ENCODE results near the gene UBR2. TPM values are rescaled to one million over a fixed set of nuclear protein-coding genes. Genes with fewer than 3 reads are reported as not detected.
A peak's percentile ranks its signal among the peaks of the same experiment; 100 is the strongest.
"Not testable (repeated sequence)": the region's sequence is repeated elsewhere in the genome, so short reads cannot be mapped to it uniquely, and the experiment has no call there.

UBR2 gene
- total RNA-seq, 1 experiment from 2014 or later: 28.4 TPM

GRCh38 chr6:42664718-42665117 is 100.9 kb downstream of the UBR2 start:
- no peak overlapping the region for H2AFZ ChIP-seq (ENCODE audit: low read length)
- H3K4me3 ChIP-seq (ENCODE audit: low read length): no peak overlapping the region
- no peaks in the 10 kb centered on the region for H3K9me2 ChIP-seq (replicated peaks; ENCODE audit: insufficient read depth, low read length)
- H3K27me3 ChIP-seq (ENCODE audit: low read length): no peaks in the 10 kb centered on the region
- H3K79me2 ChIP-seq (ENCODE audit: low read length): no peaks in the 10 kb centered on the region
- H3K4me1 ChIP-seq (ENCODE audit: low read length): peaks cover 5% of the 10 kb centered on the region
- H3K9ac ChIP-seq (ENCODE audit: low read length): no peak overlapping the region
- DNase-seq: no peak
- H3K36me3 ChIP-seq (ENCODE audit: insufficient read depth, low read length): peaks cover 61% of the 10 kb centered on the region; the same call in 1 of the 2 replicates
- no peak overlapping the region for H3K4me2 ChIP-seq (ENCODE audit: low read depth, low read length, poor library complexity, severe bottlenecking)
- no peaks in the 10 kb centered on the region for H3K9me3 ChIP-seq (ENCODE audit: low read length)
- no peaks in the 10 kb centered on the region for H4K20me1 ChIP-seq (ENCODE audit: insufficient read depth, low read depth, low read length)
- H3K27ac ChIP-seq (ENCODE audit: low read length): no peak overlapping the region

- not testable (repeated sequence) for H3K9me3 ChIP-seq (ENCODE audit: low read length); H3K27me3 ChIP-seq (ENCODE audit: low read length); DNase-seq; H3K9me2 ChIP-seq (replicated peaks; ENCODE audit: insufficient read depth, low read length); H3K4me2 ChIP-seq (ENCODE audit: low read depth, low read length, poor library complexity, severe bottlenecking); H3K27ac ChIP-seq (ENCODE audit: low read length); H3K9ac ChIP-seq (ENCODE audit: low read length); H3K79me2 ChIP-seq (ENCODE audit: low read length); H2AFZ ChIP-seq (ENCODE audit: low read length); H4K20me1 ChIP-seq (ENCODE audit: insufficient read depth, low read depth, low read length); H3K4me1 ChIP-seq (ENCODE audit: low read length); H3K4me3 ChIP-seq (ENCODE audit: low read length)
- H3K36me3 ChIP-seq (ENCODE audit: insufficient read depth, low read length): peaks cover 60% of the 10 kb centered on the region
Observed at GRCh38 chr6:42674368-42674767, 110.5 kb downstream of the UBR2 start.

DNA sequence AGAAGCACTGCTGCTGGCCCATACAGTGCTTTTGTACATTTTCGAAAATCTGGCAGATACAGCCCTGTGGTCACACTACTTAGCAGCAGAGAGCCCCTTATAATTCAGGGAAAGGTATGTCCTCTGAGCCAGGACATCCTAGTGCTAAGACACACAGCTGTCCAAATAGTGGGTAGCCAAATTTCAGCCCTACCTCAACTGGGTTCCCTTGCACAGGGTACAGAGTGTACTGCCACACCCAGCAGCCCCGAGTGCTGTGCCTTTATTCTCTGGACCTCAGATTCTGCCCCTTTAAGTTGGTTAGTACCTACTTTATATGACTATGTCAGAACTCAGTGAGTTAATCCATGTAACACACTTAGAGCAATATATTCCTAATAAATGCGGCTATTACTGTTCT is 111.0 kb downstream of the UBR2 start:
- H3K9me2 ChIP-seq (replicated peaks; ENCODE audit: insufficient read depth, low read length): no peaks in the 10 kb centered on the region
- no peaks in the 10 kb centered on the region for H3K9me3 ChIP-seq (ENCODE audit: low read length)
- no peak overlapping the region for H3K4me3 ChIP-seq (ENCODE audit: low read length)
- no peak overlapping the region for H3K4me2 ChIP-seq (ENCODE audit: low read depth, low read length, poor library complexity, severe bottlenecking)
- H3K27me3 ChIP-seq (ENCODE audit: low read length): no peaks in the 10 kb centered on the region
- H3K4me1 ChIP-seq (ENCODE audit: low read length): no peaks in the 10 kb centered on the region
- no peaks in the 10 kb centered on the region for H3K79me2 ChIP-seq (ENCODE audit: low read length)
- no peak for DNase-seq
- no peak overlapping the region for H3K27ac ChIP-seq (ENCODE audit: low read length)
- H4K20me1 ChIP-seq (ENCODE audit: insufficient read depth, low read depth, low read length): no peaks in the 10 kb centered on the region
- no peak overlapping the region for H3K9ac ChIP-seq (ENCODE audit: low read length)
- H3K36me3 ChIP-seq (ENCODE audit: insufficient read depth, low read length): peaks cover 61% of the 10 kb centered on the region
- H2AFZ ChIP-seq (ENCODE audit: low read length): no peak overlapping the region

DNA sequence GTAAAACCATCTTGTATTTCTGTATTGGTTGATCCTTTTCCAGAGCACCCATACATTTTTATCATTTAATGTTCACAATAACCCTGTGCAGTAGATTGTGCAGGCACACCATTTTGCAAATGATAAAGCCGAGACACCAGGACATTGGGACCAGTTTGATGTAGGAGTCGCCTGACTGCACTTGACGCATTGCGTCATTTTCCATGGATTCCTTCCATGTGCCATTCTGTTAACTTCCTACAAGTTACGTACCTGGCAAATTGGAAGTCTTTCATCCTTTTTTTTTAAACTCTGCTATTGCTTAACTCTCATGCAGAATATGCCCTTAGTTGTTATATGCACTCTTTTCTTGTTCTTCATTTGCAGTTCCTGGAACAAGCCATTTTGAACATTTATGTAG is 115.5 kb downstream of the UBR2 start:
- H3K36me3 ChIP-seq (ENCODE audit: insufficient read depth, low read length): peaks cover 71% of the 10 kb centered on the region

GRCh38 chr6:42688281-42688680 is 124.5 kb downstream of the UBR2 start:
- Histone ChIP-seq H3K79me2 (ENCODE audit: low read length) (no peaks in the 10 kb centered on the region), H3K9me2 (replicated peaks; ENCODE audit: insufficient read depth, low read length) (no peaks in the 10 kb centered on the region), H3K4me1 (ENCODE audit: low read length) (peaks cover 18% of the 10 kb centered on the region), H3K9me3 (ENCODE audit: low read length) (no peaks in the 10 kb centered on the region), H2AFZ (ENCODE audit: low read length) (no peak overlapping the region), H3K9ac (ENCODE audit: low read length) (no peak overlapping the region), H3K36me3 (ENCODE audit: insufficient read depth, low read length) (peaks cover 64% of the 10 kb centered on the region), H3K4me2 (ENCODE audit: low read depth, low read length, poor library complexity, severe bottlenecking) (no peak overlapping the region), H3K27ac (ENCODE audit: low read length) (no peak overlapping the region), H3K4me3 (ENCODE audit: low read length) (no peak overlapping the region), H3K27me3 (ENCODE audit: low read length) (no peaks in the 10 kb centered on the region), H4K20me1 (ENCODE audit: insufficient read depth, low read depth, low read length) (no peaks in the 10 kb centered on the region)
- DNase-seq: no peak

More for the DNA sequence above, 115.5 kb downstream of the UBR2 start:
- no peaks in the 10 kb centered on the region for H3K4me1 ChIP-seq (ENCODE audit: low read length)
- H3K9me2 ChIP-seq (replicated peaks; ENCODE audit: insufficient read depth, low read length): no peaks in the 10 kb centered on the region
- H2AFZ ChIP-seq (ENCODE audit: low read length): no peak overlapping the region
- no peak overlapping the region for H3K27ac ChIP-seq (ENCODE audit: low read length)
- no peaks in the 10 kb centered on the region for H3K27me3 ChIP-seq (ENCODE audit: low read length)
- no peak for DNase-seq
- no peaks in the 10 kb centered on the region for H3K9me3 ChIP-seq (ENCODE audit: low read length)
- no peak overlapping the region for H3K9ac ChIP-seq (ENCODE audit: low read length)
- no peaks in the 10 kb centered on the region for H3K79me2 ChIP-seq (ENCODE audit: low read length)
- H4K20me1 ChIP-seq (ENCODE audit: insufficient read depth, low read depth, low read length): no peaks in the 10 kb centered on the region
- H3K4me2 ChIP-seq (ENCODE audit: low read depth, low read length, poor library complexity, severe bottlenecking): no peak overlapping the region
- no peak overlapping the region for H3K4me3 ChIP-seq (ENCODE audit: low read length)

- no peak overlapping the region for H3K9ac ChIP-seq (ENCODE audit: low read length)
- no peak for DNase-seq
- peaks cover 57% of the 10 kb centered on the region for H3K36me3 ChIP-seq (ENCODE audit: insufficient read depth, low read length)
- H3K4me2 ChIP-seq (ENCODE audit: low read depth, low read length, poor library complexity, severe bottlenecking): no peak overlapping the region
- no peaks in the 10 kb centered on the region for H3K27me3 ChIP-seq (ENCODE audit: low read length)
- H3K4me1 ChIP-seq (ENCODE audit: low read length): peaks cover 25% of the 10 kb centered on the region
- H3K79me2 ChIP-seq (ENCODE audit: low read length): no peaks in the 10 kb centered on the region
- H3K4me3 ChIP-seq (ENCODE audit: low read length): no peak overlapping the region
- no peak overlapping the region for H2AFZ ChIP-seq (ENCODE audit: low read length)
- H4K20me1 ChIP-seq (ENCODE audit: insufficient read depth, low read depth, low read length): no peaks in the 10 kb centered on the region
- H3K9me2 ChIP-seq (replicated peaks; ENCODE audit: insufficient read depth, low read length): no peaks in the 10 kb centered on the region
- H3K9me3 ChIP-seq (ENCODE audit: low read length): no peaks in the 10 kb centered on the region
- H3K27ac ChIP-seq (ENCODE audit: low read length): no peak overlapping the region
Observed at GRCh38 chr6:42689371-42689770, 125.5 kb downstream of the UBR2 start.

- Histone ChIP-seq H3K9ac (ENCODE audit: low read length) (no peak overlapping the region), H3K9me3 (ENCODE audit: low read length) (no peaks in the 10 kb centered on the region), H2AFZ (ENCODE audit: low read length) (no peak overlapping the region), H3K4me3 (ENCODE audit: low read length) (no peak overlapping the region), H3K27ac (ENCODE audit: low read length) (peak overlapping the region; percentile 26; the same call in 1 of the 2 replicates), H3K9me2 (replicated peaks; ENCODE audit: insufficient read depth, low read length) (no peaks in the 10 kb centered on the region), H3K4me2 (ENCODE audit: low read depth, low read length, poor library complexity, severe bottlenecking) (no peak overlapping the region), H3K79me2 (ENCODE audit: low read length) (no peaks in the 10 kb centered on the region), H3K36me3 (ENCODE audit: insufficient read depth, low read length) (peaks cover 50% of the 10 kb centered on the region), H3K4me1 (ENCODE audit: low read length) (peaks cover 25% of the 10 kb centered on the region), H4K20me1 (ENCODE audit: insufficient read depth, low read depth, low read length) (no peaks in the 10 kb centered on the region), H3K27me3 (ENCODE audit: low read length) (no peaks in the 10 kb centered on the region)
- DNase-seq: no peak
Observed at GRCh38 chr6:42690151-42690702, 126.4 kb downstream of the UBR2 start.

DNA sequence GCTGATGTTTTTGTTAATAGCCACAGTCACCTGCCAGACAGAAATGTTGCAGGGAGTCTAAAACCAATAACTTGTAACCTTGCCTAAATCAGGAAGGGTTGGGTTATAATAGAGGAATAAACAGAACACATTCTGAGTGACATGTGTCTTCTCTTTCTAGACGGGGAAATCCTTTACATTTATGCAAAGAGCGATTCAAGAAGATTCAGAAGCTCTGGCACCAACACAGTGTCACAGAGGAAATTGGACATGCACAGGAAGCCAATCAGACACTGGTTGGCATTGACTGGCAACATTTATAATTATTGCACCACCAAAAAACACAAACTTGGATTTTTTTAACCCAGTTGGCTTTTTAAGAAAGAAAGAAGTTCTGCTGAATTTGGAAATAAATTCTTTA is 127.0 kb downstream of the UBR2 start:
- H3K4me1 ChIP-seq (ENCODE audit: low read length): peaks cover 25% of the 10 kb centered on the region
- no peaks in the 10 kb centered on the region for H3K9me3 ChIP-seq (ENCODE audit: low read length)
- H4K20me1 ChIP-seq (ENCODE audit: insufficient read depth, low read depth, low read length): no peaks in the 10 kb centered on the region
- DNase-seq: peak; percentile 54
- no peak overlapping the region for H3K9ac ChIP-seq (ENCODE audit: low read length)
- H2AFZ ChIP-seq (ENCODE audit: low read length): no peak overlapping the region
- H3K4me2 ChIP-seq (ENCODE audit: low read depth, low read length, poor library complexity, severe bottlenecking): no peak overlapping the region
- H3K79me2 ChIP-seq (ENCODE audit: low read length): no peaks in the 10 kb centered on the region
- H3K4me3 ChIP-seq (ENCODE audit: low read length): no peak overlapping the region
- H3K9me2 ChIP-seq (replicated peaks; ENCODE audit: insufficient read depth, low read length): no peaks in the 10 kb centered on the region
- H3K27me3 ChIP-seq (ENCODE audit: low read length): no peaks in the 10 kb centered on the region
- H3K27ac ChIP-seq (ENCODE audit: low read length): peak overlapping the region; percentile 26
- peaks cover 46% of the 10 kb centered on the region for H3K36me3 ChIP-seq (ENCODE audit: insufficient read depth, low read length)

All from Karpas-422 (cell line).